ENCODE data around the gene AQP3.
"Not testable (repeated sequence)": the region's sequence is repeated elsewhere in the genome, so short reads cannot be mapped to it uniquely, and the experiment has no call there.

AQP3 gene

DNA sequence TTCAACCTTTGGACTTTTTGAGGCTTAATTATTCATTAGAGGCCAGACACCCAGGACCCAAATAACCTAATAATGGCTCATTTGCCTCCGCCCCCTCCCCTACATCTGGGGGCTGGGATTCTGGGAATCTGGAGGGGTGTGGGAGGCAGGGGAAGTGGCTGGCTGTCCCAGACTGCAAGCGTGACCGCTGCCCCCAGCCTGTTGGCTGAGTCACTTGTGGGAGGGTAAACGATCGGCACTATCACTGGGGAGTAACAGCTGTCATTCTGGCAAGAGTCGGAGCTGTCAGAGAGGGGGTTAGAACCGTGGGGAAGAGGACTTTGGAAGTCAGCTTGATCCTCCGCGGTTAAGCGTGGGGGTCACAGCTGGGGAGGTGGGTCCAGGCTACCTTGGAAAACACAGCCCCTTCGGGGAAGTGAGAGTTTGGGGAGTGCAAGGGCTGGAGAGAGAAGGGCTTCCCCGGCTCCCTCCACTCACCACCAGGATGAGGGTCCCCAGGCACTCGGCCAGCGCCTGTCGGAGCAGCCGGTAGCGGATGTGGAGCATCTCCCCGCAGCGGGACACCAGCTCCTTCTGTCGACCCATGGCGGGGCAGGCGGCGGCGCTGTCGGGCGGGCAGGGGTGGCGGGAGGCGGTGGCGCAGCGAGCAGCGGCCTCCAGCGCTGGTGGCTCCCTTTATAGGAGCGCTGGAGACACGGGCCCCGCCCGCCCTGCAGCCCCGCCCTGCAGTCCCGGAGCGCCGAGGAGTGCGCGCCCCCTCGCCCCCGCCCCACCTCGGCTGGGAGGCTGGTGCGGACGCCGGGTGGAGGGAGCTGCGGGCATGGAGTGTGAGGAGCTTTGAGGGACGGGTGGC, at the start of gene AQP3:
AQP3 (minus strand) TSS at position 648 of the 853 bp plus-strand sequence; CDS start at position 585, 63 bp downstream.
- DNase-seq (ENCODE audit: low spot score): peak; percentile 82

GRCh38 chr9:33493819-33494218, 46.4 kb upstream of the AQP3 start:
- DNase-seq (ENCODE audit: low spot score): not testable (repeated sequence)

DNA sequence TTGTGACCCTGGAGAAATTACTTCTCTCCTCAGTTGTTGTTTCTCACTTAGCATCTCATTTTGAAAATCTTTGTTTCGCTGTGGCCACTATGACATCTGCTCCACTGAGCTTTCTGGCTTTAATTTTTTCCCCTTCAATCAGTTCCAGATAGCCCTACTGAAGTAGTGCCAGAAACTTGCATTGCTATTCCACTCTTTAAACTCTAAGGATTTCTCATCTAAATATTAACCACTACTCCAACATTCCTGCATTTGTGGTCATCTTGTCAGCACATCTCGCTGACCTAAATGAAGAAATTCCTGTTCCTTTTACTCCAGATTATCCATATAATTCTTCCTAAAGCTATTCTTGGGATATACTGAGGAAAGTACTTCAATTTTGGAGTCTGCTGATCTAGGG, 41.7 kb upstream of the AQP3 start:
- no peak for DNase-seq (ENCODE audit: low spot score)

DNA sequence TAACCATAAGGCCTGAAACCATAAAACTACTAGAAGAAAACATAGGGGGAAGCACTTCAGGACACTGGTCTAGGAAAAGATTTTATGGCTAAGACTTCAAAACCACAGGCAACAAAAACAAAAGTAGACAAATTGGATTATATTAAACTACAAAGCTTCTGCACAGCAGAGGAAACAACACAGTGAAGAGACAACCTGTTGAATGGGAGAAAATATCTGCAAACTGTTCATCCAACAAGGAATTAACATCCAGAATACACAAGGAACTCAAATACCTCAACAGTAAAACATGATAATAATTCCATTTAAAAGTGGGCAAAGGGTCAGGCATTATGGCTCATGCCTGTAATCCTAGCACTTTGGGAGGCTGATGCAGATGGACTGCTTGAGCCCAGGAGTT, 37.9 kb upstream of the AQP3 start:
- DNase-seq (ENCODE audit: low spot score): not testable (repeated sequence)

DNA sequence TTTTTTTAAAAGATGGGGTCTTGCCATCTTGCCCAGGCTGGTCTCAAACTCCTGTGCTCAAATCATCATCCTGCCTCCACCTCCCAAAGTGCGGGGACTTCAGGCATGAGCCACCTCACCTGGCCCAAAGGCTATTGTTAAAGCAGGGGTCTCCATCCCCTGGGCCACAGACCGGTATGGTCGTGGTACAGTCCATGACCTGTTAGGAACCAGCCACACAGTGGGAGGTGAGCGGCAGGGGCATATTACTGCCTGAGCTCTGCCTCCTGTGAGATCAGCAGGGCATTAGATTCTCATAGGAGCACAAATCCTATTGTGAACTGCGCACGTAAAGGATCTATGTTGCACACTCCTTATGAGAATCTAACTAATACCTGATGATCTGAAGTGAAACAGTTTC, 33.6 kb upstream of the AQP3 start:
- no peak for DNase-seq (ENCODE audit: low spot score)

GRCh38 chr9:33480106-33480505, 32.7 kb upstream of the AQP3 start:
- DNase-seq (ENCODE audit: low spot score): no peak

- no peak for DNase-seq (ENCODE audit: low spot score)
Observed at GRCh38 chr9:33476503-33476902, 29.1 kb upstream of the AQP3 start.

DNA sequence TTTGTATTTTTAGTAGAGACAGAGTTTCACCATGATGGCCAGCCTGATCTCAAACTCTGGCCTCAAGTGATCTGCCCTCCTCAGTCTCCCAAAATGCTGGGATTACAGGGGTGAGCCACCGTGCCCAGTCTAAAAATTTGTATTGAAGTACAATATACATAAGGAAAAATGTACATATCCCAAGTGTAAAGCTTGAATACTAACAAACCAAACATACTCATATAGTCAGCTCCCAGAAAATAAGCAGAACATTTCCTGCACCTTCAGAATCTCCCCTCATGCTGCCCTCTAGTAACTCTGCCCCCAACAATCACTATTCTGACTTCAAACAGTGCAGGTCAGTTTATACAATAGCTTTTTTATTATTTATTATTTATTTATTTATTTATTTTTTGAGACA, 28.0 kb upstream of the AQP3 start:
- no peak for DNase-seq (ENCODE audit: low spot score)

DNA sequence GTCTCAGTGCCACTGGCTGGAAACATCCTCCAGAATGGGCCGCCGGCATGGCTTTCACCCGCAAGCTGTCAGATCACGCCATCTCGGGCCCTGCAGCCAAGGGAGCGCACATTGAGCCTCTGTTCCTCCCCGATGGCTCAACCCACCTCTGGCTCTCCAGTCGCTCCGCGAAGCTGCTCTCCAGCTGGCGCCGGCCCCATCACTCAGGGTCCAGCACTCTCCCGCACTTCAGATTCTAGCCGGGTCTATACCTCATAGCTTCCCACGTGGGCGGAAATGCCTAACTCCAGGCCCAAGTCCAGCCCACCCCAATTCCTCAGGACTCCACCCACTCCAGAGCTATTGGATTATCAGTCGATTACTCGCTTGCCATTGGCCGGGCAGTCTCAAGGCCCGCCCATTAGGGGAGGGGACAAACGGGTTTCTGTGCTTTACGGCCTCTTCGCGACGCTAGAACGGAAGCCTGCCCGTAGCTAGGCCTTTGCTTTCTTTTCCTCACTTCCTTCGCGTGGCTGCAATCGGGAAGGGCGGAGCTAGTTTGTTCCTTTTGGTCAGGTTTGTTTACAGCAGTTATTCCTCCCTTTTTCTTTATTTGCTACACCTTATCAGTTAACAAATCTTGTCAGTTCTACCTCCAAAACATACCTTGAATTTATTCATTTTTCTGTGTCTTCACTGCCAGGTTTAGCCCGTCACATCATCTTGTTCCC, 26.4 kb upstream of the AQP3 start, which contains the start of gene NOL6:
NOL6 (minus strand) TSS at position 282 of the 710 bp plus-strand sequence; CDS start at position 200, 82 bp downstream.
- peak; percentile 96 for DNase-seq (ENCODE audit: low spot score)

- peak; percentile 12 for DNase-seq (ENCODE audit: low spot score)
Observed at GRCh38 chr9:33472881-33473615, 25.7 kb upstream of the AQP3 start.

DNA sequence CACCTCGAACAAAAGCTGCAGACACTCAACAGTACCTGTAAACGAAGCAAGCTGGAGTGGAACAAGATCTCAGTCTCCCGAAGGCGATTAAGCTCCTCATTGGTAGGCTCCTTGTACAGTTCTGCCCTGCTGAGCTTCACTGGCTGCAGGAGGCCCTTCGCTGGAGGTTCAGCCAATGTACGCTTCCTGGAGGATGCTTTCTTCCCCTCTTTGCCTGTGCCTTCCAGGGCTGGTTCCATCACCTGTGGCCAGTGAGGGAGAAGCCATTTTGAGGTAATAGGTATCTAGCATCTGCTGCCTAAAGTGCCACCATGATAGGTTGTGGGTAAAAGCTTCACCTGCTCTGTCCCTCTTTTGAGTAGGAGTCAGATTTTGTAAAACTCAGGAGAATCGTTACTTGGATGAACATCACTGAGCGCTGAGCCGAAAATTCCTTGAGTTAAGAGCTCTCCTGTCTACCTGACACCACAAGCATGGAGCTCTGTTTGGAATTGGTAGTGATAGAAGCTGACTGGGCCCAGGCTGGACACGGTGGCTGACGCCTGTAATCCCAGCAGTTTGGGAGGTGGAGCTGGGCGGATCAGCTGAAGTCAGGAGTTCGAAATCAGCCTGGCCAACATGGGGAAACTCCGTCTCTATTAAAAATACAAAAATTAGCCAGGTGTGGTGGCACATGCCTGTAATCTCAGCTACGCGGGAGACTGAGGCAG, 24.9 kb upstream of the AQP3 start:
- no peak for DNase-seq (ENCODE audit: low spot score)

- peak; percentile 2 for DNase-seq (ENCODE audit: low spot score)
Observed at GRCh38 chr9:33471361-33471760, 24.0 kb upstream of the AQP3 start.

DNA sequence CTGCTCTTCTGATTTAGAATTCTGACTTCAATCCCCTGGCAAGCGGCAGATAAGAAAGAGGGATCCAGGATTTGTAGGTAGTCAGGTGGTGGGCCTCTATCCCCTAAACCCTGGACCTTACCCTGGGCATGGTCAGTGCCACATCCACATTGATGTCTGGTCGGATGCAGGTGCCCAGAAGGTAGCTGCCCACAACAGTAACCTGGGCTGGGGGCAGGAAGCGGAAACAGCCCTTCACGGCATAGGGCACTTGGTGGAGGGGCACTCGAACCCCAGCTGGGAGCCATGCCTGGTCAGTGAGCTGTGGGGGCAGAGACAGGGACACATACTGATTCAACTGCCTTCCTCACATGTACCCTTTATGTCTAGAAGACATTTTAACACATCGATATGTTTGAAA, 22.5 kb upstream of the AQP3 start:
- no peak for DNase-seq (ENCODE audit: low spot score)

GRCh38 chr9:33468797-33469621, 21.6 kb upstream of the AQP3 start:
- DNase-seq (ENCODE audit: low spot score): no peak

DNA sequence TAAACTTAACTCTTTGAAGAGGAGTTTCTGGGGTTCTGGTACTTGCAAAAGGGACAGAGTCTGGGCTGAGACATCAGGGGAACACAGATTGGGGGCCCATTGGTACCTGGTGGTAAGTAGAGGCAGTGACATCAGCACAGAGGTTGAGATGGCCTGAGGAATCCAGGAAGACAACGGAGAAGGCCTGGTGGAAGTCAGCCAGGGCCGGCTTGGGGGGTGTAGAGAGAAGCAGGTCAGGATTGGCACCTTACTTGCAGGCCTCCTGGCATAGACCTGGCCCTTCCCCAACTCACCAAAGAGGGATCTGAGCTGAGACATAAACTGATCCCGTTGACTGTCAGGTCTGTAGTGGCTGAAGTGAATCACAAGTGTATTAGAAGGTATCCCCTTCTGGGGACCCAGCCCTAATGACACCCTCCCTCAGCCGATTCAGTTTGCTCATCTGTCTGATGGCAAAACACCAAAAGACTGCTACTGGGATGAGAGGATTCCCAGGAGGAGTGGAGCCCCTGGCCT, 20.9 kb upstream of the AQP3 start:
- DNase-seq (ENCODE audit: low spot score): no peak

GRCh38 chr9:33467526-33467925, 20.1 kb upstream of the AQP3 start:
- peak; percentile 2 for DNase-seq (ENCODE audit: low spot score)

DNA sequence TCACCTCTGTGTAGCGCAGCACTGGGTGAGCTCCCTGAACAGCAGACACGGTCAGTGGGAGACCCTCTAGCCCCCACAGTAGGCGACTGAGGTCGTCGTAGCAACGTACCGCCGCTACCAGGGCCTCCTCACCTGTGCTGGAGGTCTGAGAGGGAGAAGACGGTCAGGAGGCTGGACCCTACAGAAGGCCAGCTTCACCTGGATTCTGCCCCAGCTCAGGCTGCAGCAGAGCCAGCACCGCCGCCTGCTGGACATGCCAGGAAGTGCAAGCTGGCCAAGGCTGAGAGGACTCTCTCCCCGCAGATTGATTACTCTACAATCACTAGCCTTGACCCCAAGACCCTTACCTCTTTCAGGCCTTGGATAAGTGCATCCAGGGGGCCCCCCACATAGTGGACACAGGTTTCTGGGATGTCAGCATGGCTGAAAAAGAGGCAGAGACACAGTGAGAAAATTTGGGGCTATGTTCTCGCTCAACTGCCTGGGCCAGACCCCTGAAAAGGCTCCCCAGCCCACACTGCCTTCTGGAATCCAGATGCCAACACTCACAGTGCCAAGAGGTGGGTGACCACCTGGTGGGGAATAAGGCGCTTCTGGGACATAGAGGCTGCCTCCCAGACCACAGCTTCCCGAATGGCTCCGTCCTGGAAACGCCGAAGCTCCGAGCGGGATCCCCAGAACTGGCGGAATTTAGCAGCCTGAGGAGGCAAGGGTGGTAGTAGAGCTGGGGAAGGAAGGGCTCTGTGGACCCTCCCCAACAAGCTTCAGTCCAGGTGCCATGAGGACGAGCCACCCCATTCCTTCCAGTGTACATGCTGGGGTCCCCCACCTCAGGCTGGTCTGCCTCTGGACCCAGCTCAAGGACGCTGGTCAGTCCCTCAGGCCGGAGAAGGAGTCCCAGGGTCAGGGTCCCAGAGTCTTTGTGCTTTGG, 19.4 kb upstream of the AQP3 start:
- peak; percentile 81 for DNase-seq (ENCODE audit: low spot score)

- peak; percentile 2 for DNase-seq (ENCODE audit: low spot score)
Observed at GRCh38 chr9:33465596-33466564, 18.5 kb upstream of the AQP3 start.

All from AG08396 (cell line).